ENCODE measurements around the gene SEMA4B.

The SEMA4B gene

DNA sequence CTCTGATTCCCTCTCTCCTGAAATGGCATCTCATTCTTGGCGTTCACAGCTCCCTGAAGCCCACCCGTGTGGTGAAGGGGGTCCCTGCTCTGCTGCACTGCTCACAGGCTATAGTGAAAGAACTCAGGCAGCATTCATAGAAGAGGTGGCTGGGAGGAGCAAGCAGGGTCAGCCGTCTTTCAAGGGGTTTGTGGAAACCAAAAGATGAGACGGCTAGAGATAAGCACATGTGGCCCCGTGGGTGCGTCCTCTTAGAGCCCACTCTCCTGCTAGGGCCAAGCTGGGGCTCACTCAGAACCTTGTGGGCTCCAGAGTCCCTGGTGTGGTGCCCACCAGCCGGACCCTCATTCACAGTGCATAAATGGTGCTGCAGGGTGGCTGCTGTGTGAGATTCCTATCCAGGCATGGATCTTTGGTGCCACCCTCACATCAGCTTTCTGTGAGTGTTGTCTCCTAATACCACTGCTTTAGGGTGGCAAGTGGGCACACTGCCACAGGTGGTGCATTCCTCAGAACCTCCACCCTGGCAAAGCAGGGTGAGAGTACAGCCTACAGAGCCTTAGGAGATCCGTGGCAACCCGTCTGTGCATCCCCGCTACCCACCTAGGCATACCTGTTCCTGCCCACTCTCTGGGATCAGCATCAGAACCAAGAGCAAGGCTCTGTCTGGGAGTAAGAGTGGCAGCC is 11.2 kb upstream of the SEMA4B start:
- FAIRE-seq, result no peak
- TF ChIP-seq TAF1 (IDR thresholded peaks at IDR 0.05; ENCODE audit: low read depth, low read length) (no peak), SPI1 (IDR thresholded peaks at IDR 0.05; ENCODE audit: low read depth, low read length) (no peak), POU2F2 (IDR thresholded peaks at IDR 0.05; ENCODE audit: low read depth, low read length) (no peak), POLR2AphosphoS5 (IDR thresholded peaks at IDR 0.05; ENCODE audit: low read depth, low read length) (no peak)
- DNase-seq (ENCODE audit: insufficient read length, low spot score), result no peak

DNA sequence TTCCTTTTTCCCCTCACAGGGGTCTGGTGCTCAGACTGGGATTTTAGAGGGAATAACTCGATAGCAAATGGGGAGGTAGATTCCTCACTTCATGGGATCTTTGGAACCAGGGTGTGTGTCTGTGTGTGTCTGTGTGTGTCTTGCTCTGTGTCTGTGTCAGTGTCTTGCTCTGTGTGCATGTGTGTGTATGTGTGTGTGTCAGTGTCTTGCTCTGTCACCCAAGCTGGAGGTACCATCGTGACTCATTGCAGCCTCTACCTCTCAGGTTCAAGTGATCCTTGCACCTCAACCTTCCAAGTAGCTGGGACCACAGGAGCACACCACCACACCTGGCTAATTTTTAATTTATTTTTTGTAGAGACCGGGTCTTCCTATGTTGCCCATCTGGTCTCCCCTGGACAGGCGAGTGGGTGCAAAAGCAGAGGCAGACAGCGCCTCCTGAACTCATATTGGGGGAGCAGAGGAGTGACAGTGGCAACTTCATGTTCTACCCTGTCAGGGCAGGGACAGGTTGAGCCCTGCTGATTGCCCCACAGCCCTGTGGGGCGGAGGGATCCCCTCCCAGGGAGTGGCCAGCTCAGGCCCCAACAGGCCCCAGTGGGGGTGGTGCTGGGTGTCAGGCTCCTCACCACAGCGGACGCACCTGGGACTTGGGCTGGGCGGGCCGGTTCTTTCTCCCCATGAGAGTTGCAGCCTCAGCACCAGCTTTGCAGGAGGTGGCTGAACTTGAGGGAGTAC is 10.4 kb upstream of the SEMA4B start:
- peak; percentile 33 for FAIRE-seq
- DNase-seq (ENCODE audit: insufficient read length, low spot score), result no peak
- no peak for TF ChIP-seq POLR2AphosphoS5 (IDR thresholded peaks at IDR 0.05; ENCODE audit: low read depth, low read length)
- TF ChIP-seq PAX5 (IDR thresholded peaks at IDR 0.05; ENCODE audit: insufficient read depth, low read length, severe bottlenecking), result no peak
- TF ChIP-seq TAF1 (IDR thresholded peaks at IDR 0.05; ENCODE audit: low read depth, low read length), result no peak

DNA sequence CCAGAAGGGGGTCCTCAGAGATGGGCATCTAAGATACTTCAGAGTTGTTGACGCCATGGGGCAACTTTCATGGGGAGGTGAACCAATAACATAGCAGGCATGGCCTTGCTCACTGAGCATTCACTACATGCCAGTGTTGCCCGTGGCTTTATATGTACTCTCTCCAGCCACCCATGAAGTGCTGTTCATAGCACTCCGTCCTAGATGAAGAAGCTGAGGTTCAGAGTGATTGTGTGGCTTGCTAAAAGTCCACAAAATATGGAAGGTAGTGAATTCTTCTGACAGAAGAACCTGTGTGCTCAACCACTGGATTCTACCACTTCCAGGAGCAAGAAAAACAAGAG is 9.8 kb upstream of the SEMA4B start:
- TF ChIP-seq TAF1 (IDR thresholded peaks at IDR 0.05; ENCODE audit: low read depth, low read length) (no peak), PAX5 (IDR thresholded peaks at IDR 0.05; ENCODE audit: insufficient read depth, low read length, severe bottlenecking) (no peak), POLR2AphosphoS5 (IDR thresholded peaks at IDR 0.05; ENCODE audit: low read depth, low read length) (no peak), POU2F2 (IDR thresholded peaks at IDR 0.05; ENCODE audit: low read depth, low read length) (no peak), SPI1 (IDR thresholded peaks at IDR 0.05; ENCODE audit: low read depth, low read length) (no peak), POLR2A (IDR thresholded peaks at IDR 0.05; ENCODE audit: low read depth, low read length) (no peak)
- peak; percentile 51 for FAIRE-seq

DNA sequence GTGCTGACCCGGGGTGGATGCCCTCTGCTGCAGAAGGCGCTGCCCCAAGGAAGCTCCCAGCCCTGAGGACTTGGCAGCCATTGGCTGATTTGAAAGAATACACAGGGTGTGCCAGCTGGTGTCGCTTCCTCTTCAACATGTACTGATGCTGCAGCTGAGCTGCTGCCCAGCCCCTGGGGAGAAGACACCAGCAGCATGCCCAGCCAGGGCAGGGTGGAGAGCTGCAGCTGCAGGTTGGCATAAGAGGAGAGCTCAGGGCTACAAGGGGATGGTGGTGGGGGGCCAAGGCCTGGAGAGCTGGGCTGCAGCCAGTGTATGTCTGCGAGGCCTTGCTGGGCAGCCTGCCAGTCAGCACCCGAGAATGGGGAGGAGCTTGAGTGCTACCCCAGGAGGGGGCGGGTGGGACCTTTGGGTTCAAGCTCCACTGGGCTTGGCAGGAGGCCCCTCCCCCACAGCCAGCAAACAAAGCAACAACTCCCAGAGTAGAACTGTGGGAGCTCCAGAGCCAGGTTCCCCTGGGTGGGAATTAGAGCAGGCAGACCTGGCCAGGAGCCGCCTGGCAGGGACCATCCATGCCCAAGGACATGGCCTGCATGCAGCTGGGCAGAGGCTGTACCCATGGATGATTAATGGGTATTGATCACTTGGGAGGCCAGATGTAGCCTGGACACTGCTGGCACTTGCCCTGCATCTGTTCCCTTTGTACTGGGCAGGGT is 9.2 kb upstream of the SEMA4B start:
- TF ChIP-seq POLR2AphosphoS5 (IDR thresholded peaks at IDR 0.05; ENCODE audit: low read depth, low read length) (no peak), PAX5 (IDR thresholded peaks at IDR 0.05; ENCODE audit: insufficient read depth, low read length, severe bottlenecking) (no peak), POLR2A (IDR thresholded peaks at IDR 0.05; ENCODE audit: low read depth, low read length) (no peak), SPI1 (IDR thresholded peaks at IDR 0.05; ENCODE audit: low read depth, low read length) (peak; percentile 64)
- DNase-seq (ENCODE audit: insufficient read length, low spot score) (no peak), FAIRE-seq (peak; percentile 84)

More for the DNA sequence above, 9.8 kb upstream of the SEMA4B start:
- no peak for DNase-seq (ENCODE audit: insufficient read length, low spot score)

DNA sequence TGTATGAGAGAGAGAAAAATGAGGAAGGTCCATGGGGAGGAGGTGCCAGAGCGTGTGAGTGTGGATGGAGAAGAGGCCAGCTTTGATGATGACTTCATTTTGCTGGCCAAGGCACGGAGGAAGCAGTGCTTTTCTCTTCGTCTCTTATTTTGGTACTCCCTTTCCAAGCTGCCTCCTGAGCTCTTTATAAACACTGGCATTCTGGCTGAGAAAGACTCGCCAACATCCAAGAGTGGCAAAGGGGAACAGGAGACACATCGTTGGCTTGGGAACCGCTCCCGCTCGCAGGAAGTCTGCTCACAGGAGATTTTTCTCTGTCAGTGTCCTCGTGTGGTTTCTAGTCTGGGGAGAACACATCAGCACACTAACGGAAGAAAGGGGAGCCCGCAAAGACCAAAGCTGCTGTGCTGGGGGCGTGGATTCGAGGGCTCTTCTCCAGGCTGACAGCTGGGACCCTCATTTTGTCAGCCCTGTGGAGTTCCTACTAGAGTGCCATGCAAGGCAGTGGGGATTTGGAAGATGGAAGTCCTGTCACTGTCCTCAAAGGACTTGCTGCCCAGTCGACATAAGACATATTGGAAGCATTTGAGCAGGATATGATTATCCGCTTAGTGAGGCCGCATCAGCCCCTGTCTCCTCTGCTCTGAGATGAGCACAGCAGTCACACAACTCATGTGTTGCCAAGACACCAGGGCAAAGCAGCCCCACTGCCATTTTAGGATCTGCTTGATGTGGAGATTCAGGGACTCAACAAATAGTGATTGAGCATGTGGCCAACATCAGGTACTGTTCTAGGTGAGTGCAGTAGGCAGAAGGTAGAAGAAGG is 8.0 kb upstream of the SEMA4B start:
- FAIRE-seq (no peak), DNase-seq (ENCODE audit: insufficient read length, low spot score) (no peak)
- TF ChIP-seq TAF1 (IDR thresholded peaks at IDR 0.05; ENCODE audit: low read depth, low read length) (no peak), PAX5 (IDR thresholded peaks at IDR 0.05; ENCODE audit: insufficient read depth, low read length, severe bottlenecking) (no peak), SPI1 (IDR thresholded peaks at IDR 0.05; ENCODE audit: low read depth, low read length) (no peak), POLR2AphosphoS5 (IDR thresholded peaks at IDR 0.05; ENCODE audit: low read depth, low read length) (no peak), POLR2A (IDR thresholded peaks at IDR 0.05; ENCODE audit: low read depth, low read length) (no peak), POU2F2 (IDR thresholded peaks at IDR 0.05; ENCODE audit: low read depth, low read length) (no peak)

DNA sequence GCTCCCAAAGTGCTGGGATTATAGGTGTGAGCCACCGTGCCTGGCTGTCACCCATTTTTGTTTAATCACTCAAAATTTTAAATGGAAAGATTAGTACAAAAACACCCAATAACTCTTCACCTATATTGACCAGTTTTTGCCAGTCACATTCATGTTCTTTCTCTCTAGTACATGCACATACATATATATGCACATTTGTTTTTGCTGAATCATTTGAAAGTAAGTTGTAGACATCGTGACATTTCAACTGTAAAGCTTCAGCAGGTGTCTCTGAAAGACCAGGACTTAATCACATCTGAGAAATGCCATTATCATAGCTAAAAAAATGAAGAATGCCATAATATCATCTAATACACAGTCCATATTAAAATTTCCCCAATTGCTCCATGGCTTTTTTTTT is 6.5 kb upstream of the SEMA4B start:
- FAIRE-seq, result no peak
- TF ChIP-seq POLR2A (IDR thresholded peaks at IDR 0.05; ENCODE audit: low read depth, low read length) (no peak), SPI1 (IDR thresholded peaks at IDR 0.05; ENCODE audit: low read depth, low read length) (no peak), TAF1 (IDR thresholded peaks at IDR 0.05; ENCODE audit: low read depth, low read length) (no peak), POLR2AphosphoS5 (IDR thresholded peaks at IDR 0.05; ENCODE audit: low read depth, low read length) (no peak), POU2F2 (IDR thresholded peaks at IDR 0.05; ENCODE audit: low read depth, low read length) (no peak), PAX5 (IDR thresholded peaks at IDR 0.05; ENCODE audit: insufficient read depth, low read length, severe bottlenecking) (no peak)

DNA sequence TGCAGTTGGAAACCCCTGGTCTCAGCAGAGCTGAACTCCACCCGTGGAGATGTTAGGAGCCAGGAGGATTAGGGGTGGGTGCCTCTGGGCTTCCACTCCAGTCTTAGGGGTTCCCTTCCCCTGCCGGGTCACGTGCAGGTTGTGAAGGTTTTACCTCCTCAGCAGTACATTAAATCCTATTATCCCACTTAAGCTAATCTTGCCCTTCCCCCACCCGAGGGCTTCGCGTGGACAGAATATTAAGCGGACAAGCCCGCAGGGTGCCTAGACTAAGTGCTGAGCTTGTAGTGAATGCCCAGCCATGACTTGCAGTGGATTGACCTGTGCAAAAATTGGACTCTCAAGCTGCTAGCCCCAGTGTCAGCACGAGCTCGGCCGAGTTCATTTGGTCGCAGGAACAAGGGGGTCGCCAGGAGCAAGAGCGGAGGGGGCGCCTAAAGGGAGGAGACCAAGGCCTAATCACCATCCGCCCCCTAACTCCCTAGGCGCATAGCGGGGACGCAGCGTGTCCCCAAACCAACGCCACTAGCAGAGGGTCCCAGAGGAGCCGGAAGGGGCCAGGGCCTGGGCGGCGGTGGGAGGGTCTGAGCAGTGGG is 498 bp upstream of the SEMA4B start:
- TF ChIP-seq PAX5 (IDR thresholded peaks at IDR 0.05; ENCODE audit: insufficient read depth, low read length, severe bottlenecking), result no peak
- TF ChIP-seq POU2F2 (IDR thresholded peaks at IDR 0.05; ENCODE audit: low read depth, low read length), result no peak
- TF ChIP-seq TAF1 (IDR thresholded peaks at IDR 0.05; ENCODE audit: low read depth, low read length), result no peak
- TF ChIP-seq SPI1 (IDR thresholded peaks at IDR 0.05; ENCODE audit: low read depth, low read length), result no peak
- no peak for TF ChIP-seq POLR2A (IDR thresholded peaks at IDR 0.05; ENCODE audit: low read depth, low read length)
- TF ChIP-seq POLR2AphosphoS5 (IDR thresholded peaks at IDR 0.05; ENCODE audit: low read depth, low read length), result no peak
- peak; percentile 16 for FAIRE-seq
- no peak for DNase-seq (ENCODE audit: insufficient read length, low spot score)

More for the DNA sequence above, 6.5 kb upstream of the SEMA4B start:
- DNase-seq (ENCODE audit: insufficient read length, low spot score), result no peak

GRCh38 chr15:90201944-90202375 is 830 bp downstream of the SEMA4B start:
- TF ChIP-seq PAX5 (IDR thresholded peaks at IDR 0.05; ENCODE audit: insufficient read depth, low read length, severe bottlenecking) (no peak), TAF1 (IDR thresholded peaks at IDR 0.05; ENCODE audit: low read depth, low read length) (no peak), POLR2A (IDR thresholded peaks at IDR 0.05; ENCODE audit: low read depth, low read length) (no peak), POU2F2 (IDR thresholded peaks at IDR 0.05; ENCODE audit: low read depth, low read length) (no peak), POLR2AphosphoS5 (IDR thresholded peaks at IDR 0.05; ENCODE audit: low read depth, low read length) (no peak), SPI1 (IDR thresholded peaks at IDR 0.05; ENCODE audit: low read depth, low read length) (no peak)
- FAIRE-seq (no peak), DNase-seq (ENCODE audit: insufficient read length, low spot score) (no peak)
